SU-DHL-6 (cell line): ENCODE results near the gene ZNF524.

Experiments
- H2AFZ ChIP-seq: fragments of 200-600 bp; sonication (generic); 2 replicates; pipeline ENCODE4 v1.6.1; 2014; ENCODE audit warnings: low read depth, mild to moderate bottlenecking, moderate library complexity, mixed read lengths, antibody characterized with exemption, low read length; ENCODE audit not compliant: severe bottlenecking
- H3F3A ChIP-seq: fragments of 200-600 bp; shearing (Covaris generic); 2 replicates; pipeline ENCODE4 v1.6.0; 2016; ENCODE audit warnings: antibody characterized with exemption, mild to moderate bottlenecking; ENCODE audit not compliant: insufficient read depth
- H3K27ac ChIP-seq: fragments of 200-600 bp; sonication (generic); 2 replicates; pipeline ENCODE4 v1.5.1; 2016; ENCODE audit warnings: low read depth, mild to moderate bottlenecking, low read length, moderate library complexity, mixed read lengths
- H3K27me3 ChIP-seq: fragments of 200-600 bp; sonication (generic), shearing (Covaris generic); 2 replicates; pipeline ENCODE4 v1.6.0; 2014; ENCODE audit warnings: mild to moderate bottlenecking, low read length
- H3K36me3 ChIP-seq: fragments of 200-600 bp; sonication (generic); 2 replicates; pipeline ENCODE4 v1.6.1; 2014; ENCODE audit warnings: mild to moderate bottlenecking, low read length, mixed read lengths
- H3K4me2 ChIP-seq: fragments of 300-600, 200-600 bp; shearing (Covaris generic), sonication (generic); 2 replicates; pipeline ENCODE4 v1.6.0; 2014; ENCODE audit warnings: low read length, low read depth, mild to moderate bottlenecking; ENCODE audit not compliant: poor library complexity, severe bottlenecking
- H3K4me3 ChIP-seq: fragments of 200-600 bp; sonication (generic); 2 replicates; pipeline ENCODE4 v1.5.1; 2014; ENCODE audit warnings: antibody characterized with exemption, low read length, mild to moderate bottlenecking, mixed read lengths; ENCODE audit not compliant: insufficient read depth, poor library complexity, severe bottlenecking
- H3K79me2 ChIP-seq: fragments of 200-600 bp; sonication (generic); 2 replicates; pipeline ENCODE4 v1.6.1; 2014; ENCODE audit warnings: mild to moderate bottlenecking, low read length, moderate library complexity; ENCODE audit not compliant: insufficient read depth
- H3K9ac ChIP-seq: fragments of 200-600 bp; sonication (generic); 2 replicates; pipeline ENCODE4 v1.7.0; 2014; ENCODE audit warnings: mild to moderate bottlenecking, low read length
- H3K9me2 ChIP-seq: fragments of 200-600 bp; sonication (generic); replicated peaks from 2 replicates; pipeline ENCODE4 v1.6.1; 2014; ENCODE audit warnings: low read length; ENCODE audit not compliant: insufficient read depth
- H3K9me3 ChIP-seq: fragments of 200-600 bp; sonication (generic); 2 replicates; pipeline ENCODE4 v1.6.1; 2014; ENCODE audit warnings: low read length, mixed read lengths; ENCODE audit not compliant: insufficient read depth
- H4K20me1 ChIP-seq: fragments of 200-600 bp; sonication (generic); 2 replicates; pipeline ENCODE4 v1.6.1; 2014; ENCODE audit warnings: low read depth, mild to moderate bottlenecking, antibody characterized with exemption, low read length, moderate library complexity, mixed read lengths
- EZH2phosphoT487 ChIP-seq: fragments of 200-600 bp; sonication (generic), shearing (Covaris generic); conservative IDR thresholded peaks from 2 replicates; pipeline ENCODE4 v1.6.1; 2018; ENCODE audit warnings: mild to moderate bottlenecking, antibody characterized with exemption, low read length, moderate library complexity, mixed read lengths
- TF ChIP-seq, protein P1 (sequence below): fragments of 200-600 bp; sonication (generic); IDR thresholded peaks from one replicate; pipeline ENCODE4 v1.5.1; 2017; ENCODE audit warnings: antibody characterized with exemption, mild to moderate bottlenecking, low read length, moderate library complexity; ENCODE audit not compliant: insufficient read depth, poor library complexity, severe bottlenecking

ZNF524 gene

GRCh38 chr19:55616395-55616875 is 16.3 kb downstream of the ZNF524 start:
- no peaks in the 10 kb centered on the region for H3K9me2 ChIP-seq
- no peaks in the 10 kb centered on the region for H3K36me3 ChIP-seq
- peaks cover 6% of the 10 kb centered on the region; the same call in 1 of the 2 replicates for H3F3A ChIP-seq
- peaks cover 2% of the 10 kb centered on the region; the same call in 1 of the 2 replicates for H3K79me2 ChIP-seq
- no peak overlapping the region for H3K27ac ChIP-seq
- H3K4me3 ChIP-seq = no peak overlapping the region
- no peak overlapping the region for H3K9ac ChIP-seq
- H3K27me3 ChIP-seq = no peaks in the 10 kb centered on the region
- H3K4me2 ChIP-seq = no peak overlapping the region
- no peak overlapping the region for H2AFZ ChIP-seq
- TF ChIP-seq, protein P1, sequence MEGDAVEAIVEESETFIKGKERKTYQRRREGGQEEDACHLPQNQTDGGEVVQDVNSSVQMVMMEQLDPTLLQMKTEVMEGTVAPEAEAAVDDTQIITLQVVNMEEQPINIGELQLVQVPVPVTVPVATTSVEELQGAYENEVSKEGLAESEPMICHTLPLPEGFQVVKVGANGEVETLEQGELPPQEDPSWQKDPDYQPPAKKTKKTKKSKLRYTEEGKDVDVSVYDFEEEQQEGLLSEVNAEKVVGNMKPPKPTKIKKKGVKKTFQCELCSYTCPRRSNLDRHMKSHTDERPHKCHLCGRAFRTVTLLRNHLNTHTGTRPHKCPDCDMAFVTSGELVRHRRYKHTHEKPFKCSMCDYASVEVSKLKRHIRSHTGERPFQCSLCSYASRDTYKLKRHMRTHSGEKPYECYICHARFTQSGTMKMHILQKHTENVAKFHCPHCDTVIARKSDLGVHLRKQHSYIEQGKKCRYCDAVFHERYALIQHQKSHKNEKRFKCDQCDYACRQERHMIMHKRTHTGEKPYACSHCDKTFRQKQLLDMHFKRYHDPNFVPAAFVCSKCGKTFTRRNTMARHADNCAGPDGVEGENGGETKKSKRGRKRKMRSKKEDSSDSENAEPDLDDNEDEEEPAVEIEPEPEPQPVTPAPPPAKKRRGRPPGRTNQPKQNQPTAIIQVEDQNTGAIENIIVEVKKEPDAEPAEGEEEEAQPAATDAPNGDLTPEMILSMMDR = no peak
- no peak for TF ChIP-seq EZH2phosphoT487
- no peaks in the 10 kb centered on the region for H3K9me3 ChIP-seq
- no peaks in the 10 kb centered on the region for H4K20me1 ChIP-seq

- no peak overlapping the region for H3K4me3 ChIP-seq
- H3K36me3 ChIP-seq = no peaks in the 10 kb centered on the region
- H3K27me3 ChIP-seq = no peaks in the 10 kb centered on the region
- H2AFZ ChIP-seq = no peak overlapping the region
- H4K20me1 ChIP-seq = no peaks in the 10 kb centered on the region
- TF ChIP-seq, protein P1 = no peak
- TF ChIP-seq EZH2phosphoT487 = no peak
- H3K9ac ChIP-seq = no peak overlapping the region
- no peaks in the 10 kb centered on the region for H3K9me2 ChIP-seq
- H3K79me2 ChIP-seq = no peaks in the 10 kb centered on the region
- no peak overlapping the region for H3K27ac ChIP-seq
- no peak overlapping the region for H3K4me2 ChIP-seq
- H3F3A ChIP-seq = peaks cover 6% of the 10 kb centered on the region; the same call in 1 of the 2 replicates
- H3K9me3 ChIP-seq = no peaks in the 10 kb centered on the region
Observed at GRCh38 chr19:55617426-55617825, 17.3 kb downstream of the ZNF524 start.

GRCh38 chr19:55618426-55618825 is 18.3 kb downstream of the ZNF524 start:
- Histone ChIP-seq H3K36me3 (no peaks in the 10 kb centered on the region), H2AFZ (no peak overlapping the region), H3K9me2 (no peaks in the 10 kb centered on the region), H3K4me3 (no peak overlapping the region), H3K9ac (no peak overlapping the region), H3K27me3 (no peaks in the 10 kb centered on the region), H4K20me1 (no peaks in the 10 kb centered on the region), H3K79me2 (no peaks in the 10 kb centered on the region), H3K9me3 (no peaks in the 10 kb centered on the region), H3K4me2 (no peak overlapping the region), H3F3A (peaks cover 12% of the 10 kb centered on the region), H3K27ac (no peak overlapping the region)
- TF ChIP-seq, protein P1 = no peak
- TF ChIP-seq EZH2phosphoT487 = no peak
